ENCODE measurements around the gene SPEN. TPM values are rescaled to one million over a fixed set of nuclear protein-coding genes. Genes with fewer than 3 reads are reported as not detected.
"Not testable (repeated sequence)": the region's sequence is repeated elsewhere in the genome, so short reads cannot be mapped to it uniquely, and the experiment has no call there.

Gene SPEN
- polyA plus RNA-seq, 1 donor (not counting 4 experiments of a cell fraction or from before 2014, with no cell fraction given), result 8.9 TPM

DNA sequence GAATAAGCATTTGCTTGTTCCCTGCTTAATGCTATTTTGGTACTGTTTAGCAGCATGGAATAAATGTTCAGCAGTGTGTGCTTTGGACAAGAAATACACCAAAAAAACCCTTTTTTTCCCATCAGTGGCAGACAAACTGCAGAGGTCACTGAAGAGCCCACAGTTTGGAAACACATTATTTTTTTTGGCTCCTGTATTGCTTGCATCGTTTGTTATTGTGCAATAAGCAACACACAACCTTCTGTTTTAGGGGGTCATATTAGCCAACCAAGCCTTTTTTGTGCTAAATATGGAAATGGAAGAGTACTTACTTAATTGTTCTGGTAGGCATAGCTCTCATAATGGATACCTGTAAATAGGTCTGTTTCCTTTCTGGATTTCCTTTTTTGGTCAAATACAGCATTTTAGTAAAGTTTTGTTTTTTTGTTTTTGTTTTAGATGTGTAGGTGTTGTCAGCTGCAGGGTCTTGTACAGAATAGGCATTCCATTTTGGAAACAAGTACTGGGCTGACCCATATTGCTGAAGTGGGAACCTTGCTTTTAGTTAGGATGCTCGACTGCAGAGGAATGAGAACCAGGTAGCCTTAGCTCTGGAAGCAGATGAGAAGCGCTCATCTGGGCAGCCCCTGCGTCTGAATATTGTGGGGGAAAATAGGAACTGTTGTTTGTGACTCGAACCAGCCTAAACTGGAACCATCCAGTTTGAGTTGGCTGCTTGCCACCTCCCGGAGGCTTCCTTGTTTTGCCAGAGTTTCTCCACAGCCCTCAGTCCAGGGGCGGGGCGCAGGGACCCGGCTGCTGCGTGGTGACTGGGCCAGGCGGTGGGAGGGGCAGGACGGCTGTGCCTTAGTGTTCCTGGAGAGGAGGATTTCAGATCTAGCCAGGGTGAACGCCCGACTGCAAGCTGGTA is 38.4 kb downstream of the SPEN start:
- H3K4me3 ChIP-seq (ENCODE audit: control insufficient read depth in 2 of 3, extremely low read depth in 1 of 3, insufficient read depth in 2 of 3, low read depth in 1 of 3, low read length in 3 of 3), result peak overlapping the region; percentile 5 to 68 (median 61)
- FAIRE-seq, result peak; percentile 26
- H2AFZ ChIP-seq (ENCODE audit: control insufficient read depth, low read length), result peak overlapping the region; percentile 19
- peak overlapping the region; percentile 94 for H3K4me2 ChIP-seq (ENCODE audit: control insufficient read depth, extremely low read depth, insufficient read depth, low read depth, low read length)
- H3K9me1 ChIP-seq (ENCODE audit: control insufficient read depth, extremely low read depth, insufficient read depth, low read length), result no peaks in the 10 kb centered on the region
- no peaks in the 10 kb centered on the region for H3K9me3 ChIP-seq (ENCODE audit: control insufficient read depth, low read depth, low read length)
- dilution Hi-C loops (cut with MboI; ENCODE audit: extremely low pct_ligation_motif_present, low sequenced_read_pairs), result no loop called here
- H3K27me3 ChIP-seq (ENCODE audit: control insufficient read depth, extremely low read depth, insufficient read depth, low read length), result no peaks in the 10 kb centered on the region
- peak overlapping the region; percentile 94 for H3K27ac ChIP-seq (ENCODE audit: control insufficient read depth, insufficient read depth, low read length)
- peak; percentile 53 for DNase-seq (ENCODE audit: low read depth, low spot score)
- H3K4me1 ChIP-seq (ENCODE audit: control insufficient read depth, extremely low read depth, insufficient read depth, low read length), result peaks cover 35% of the 10 kb centered on the region
- peaks cover 99% of the 10 kb centered on the region for H3K79me2 ChIP-seq (ENCODE audit: control insufficient read depth, insufficient read depth, low read length)
- TF ChIP-seq, protein P1, sequence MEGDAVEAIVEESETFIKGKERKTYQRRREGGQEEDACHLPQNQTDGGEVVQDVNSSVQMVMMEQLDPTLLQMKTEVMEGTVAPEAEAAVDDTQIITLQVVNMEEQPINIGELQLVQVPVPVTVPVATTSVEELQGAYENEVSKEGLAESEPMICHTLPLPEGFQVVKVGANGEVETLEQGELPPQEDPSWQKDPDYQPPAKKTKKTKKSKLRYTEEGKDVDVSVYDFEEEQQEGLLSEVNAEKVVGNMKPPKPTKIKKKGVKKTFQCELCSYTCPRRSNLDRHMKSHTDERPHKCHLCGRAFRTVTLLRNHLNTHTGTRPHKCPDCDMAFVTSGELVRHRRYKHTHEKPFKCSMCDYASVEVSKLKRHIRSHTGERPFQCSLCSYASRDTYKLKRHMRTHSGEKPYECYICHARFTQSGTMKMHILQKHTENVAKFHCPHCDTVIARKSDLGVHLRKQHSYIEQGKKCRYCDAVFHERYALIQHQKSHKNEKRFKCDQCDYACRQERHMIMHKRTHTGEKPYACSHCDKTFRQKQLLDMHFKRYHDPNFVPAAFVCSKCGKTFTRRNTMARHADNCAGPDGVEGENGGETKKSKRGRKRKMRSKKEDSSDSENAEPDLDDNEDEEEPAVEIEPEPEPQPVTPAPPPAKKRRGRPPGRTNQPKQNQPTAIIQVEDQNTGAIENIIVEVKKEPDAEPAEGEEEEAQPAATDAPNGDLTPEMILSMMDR (optimal IDR thresholded peaks at IDR 0.05 in 1 of 3, IDR thresholded peaks at IDR 0.05 in 1 of 3, conservative IDR thresholded peaks at IDR 0.05 in 1 of 3; ENCODE audit: extremely low read depth in 1 of 3, insufficient read depth in 2 of 3, low read length in 3 of 3), result no peak
- no peak for TF ChIP-seq EZH2 (IDR thresholded peaks at IDR 0.05; ENCODE audit: low read length)
- peaks cover 13% of the 10 kb centered on the region for H4K20me1 ChIP-seq (ENCODE audit: control insufficient read depth, extremely low read depth, insufficient read depth, low read length)
- H3K36me3 ChIP-seq (ENCODE audit: control insufficient read depth in 2 of 2, extremely low read depth in 1 of 2, insufficient read depth in 2 of 2, low read length in 2 of 2), result no peaks in the 10 kb centered on the region
- peak overlapping the region; percentile 78 for H3K9ac ChIP-seq (ENCODE audit: control insufficient read depth, extremely low read depth, insufficient read depth, low read length)

DNA sequence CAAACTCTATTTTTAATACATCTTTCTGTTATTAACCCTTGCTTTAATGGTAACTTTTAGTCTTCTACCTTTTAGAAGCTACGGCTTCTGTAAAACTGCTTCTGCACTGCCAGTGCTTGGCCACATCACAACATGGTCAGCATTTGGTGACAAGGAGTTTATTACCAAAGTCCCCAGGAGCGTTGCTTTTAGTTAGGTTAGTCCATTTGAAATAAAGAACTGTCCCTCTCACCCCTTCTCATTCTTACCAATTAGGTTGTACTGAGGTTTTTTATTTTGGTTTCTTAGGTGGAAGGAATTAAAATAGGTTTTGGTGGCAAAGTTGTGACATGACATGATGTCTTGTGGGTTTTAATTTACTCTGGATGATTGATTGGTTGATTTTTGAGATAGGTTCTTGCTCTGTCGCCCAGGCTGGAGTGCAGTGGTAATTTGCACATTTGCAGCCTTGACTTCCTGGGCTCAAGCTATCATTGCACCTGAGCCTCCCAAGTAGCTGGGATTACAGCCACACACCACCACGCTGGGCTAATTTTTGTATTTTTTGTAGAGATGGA is 39.2 kb downstream of the SPEN start:
- DNase-seq (ENCODE audit: low read depth, low spot score), result no peak
- no peak for FAIRE-seq
- H3K27me3 ChIP-seq (ENCODE audit: control insufficient read depth, extremely low read depth, insufficient read depth, low read length), result no peaks in the 10 kb centered on the region
- peak overlapping the region; percentile 19 for H2AFZ ChIP-seq (ENCODE audit: control insufficient read depth, low read length)
- H3K9me3 ChIP-seq (ENCODE audit: control insufficient read depth, low read depth, low read length), result no peaks in the 10 kb centered on the region
- peak overlapping the region; percentile 78 for H3K9ac ChIP-seq (ENCODE audit: control insufficient read depth, extremely low read depth, insufficient read depth, low read length)
- no peaks in the 10 kb centered on the region for H3K9me1 ChIP-seq (ENCODE audit: control insufficient read depth, extremely low read depth, insufficient read depth, low read length)
- H3K4me2 ChIP-seq (ENCODE audit: control insufficient read depth, extremely low read depth, insufficient read depth, low read depth, low read length), result peak overlapping the region; percentile 94
- dilution Hi-C loops (cut with MboI; ENCODE audit: extremely low pct_ligation_motif_present, low sequenced_read_pairs), result no loop called here
- peaks cover 35% of the 10 kb centered on the region for H3K4me1 ChIP-seq (ENCODE audit: control insufficient read depth, extremely low read depth, insufficient read depth, low read length)
- TF ChIP-seq, protein P1 (optimal IDR thresholded peaks at IDR 0.05 in 1 of 3, IDR thresholded peaks at IDR 0.05 in 1 of 3, conservative IDR thresholded peaks at IDR 0.05 in 1 of 3; ENCODE audit: extremely low read depth in 1 of 3, insufficient read depth in 2 of 3, low read length in 3 of 3), result no peak
- TF ChIP-seq EZH2 (IDR thresholded peaks at IDR 0.05; ENCODE audit: low read length), result no peak
- peak overlapping the region; percentile 94 for H3K27ac ChIP-seq (ENCODE audit: control insufficient read depth, insufficient read depth, low read length)
- H3K36me3 ChIP-seq (ENCODE audit: control insufficient read depth in 2 of 2, extremely low read depth in 1 of 2, insufficient read depth in 2 of 2, low read length in 2 of 2), result no peaks in the 10 kb centered on the region
- peak overlapping the region in 2 of 3 experiments; percentile 61 to 68 for H3K4me3 ChIP-seq (ENCODE audit: control insufficient read depth in 2 of 3, extremely low read depth in 1 of 3, insufficient read depth in 2 of 3, low read depth in 1 of 3, low read length in 3 of 3)
- H3K79me2 ChIP-seq (ENCODE audit: control insufficient read depth, insufficient read depth, low read length), result peaks cover 99% of the 10 kb centered on the region
- peaks cover 13% of the 10 kb centered on the region for H4K20me1 ChIP-seq (ENCODE audit: control insufficient read depth, extremely low read depth, insufficient read depth, low read length)

DNA sequence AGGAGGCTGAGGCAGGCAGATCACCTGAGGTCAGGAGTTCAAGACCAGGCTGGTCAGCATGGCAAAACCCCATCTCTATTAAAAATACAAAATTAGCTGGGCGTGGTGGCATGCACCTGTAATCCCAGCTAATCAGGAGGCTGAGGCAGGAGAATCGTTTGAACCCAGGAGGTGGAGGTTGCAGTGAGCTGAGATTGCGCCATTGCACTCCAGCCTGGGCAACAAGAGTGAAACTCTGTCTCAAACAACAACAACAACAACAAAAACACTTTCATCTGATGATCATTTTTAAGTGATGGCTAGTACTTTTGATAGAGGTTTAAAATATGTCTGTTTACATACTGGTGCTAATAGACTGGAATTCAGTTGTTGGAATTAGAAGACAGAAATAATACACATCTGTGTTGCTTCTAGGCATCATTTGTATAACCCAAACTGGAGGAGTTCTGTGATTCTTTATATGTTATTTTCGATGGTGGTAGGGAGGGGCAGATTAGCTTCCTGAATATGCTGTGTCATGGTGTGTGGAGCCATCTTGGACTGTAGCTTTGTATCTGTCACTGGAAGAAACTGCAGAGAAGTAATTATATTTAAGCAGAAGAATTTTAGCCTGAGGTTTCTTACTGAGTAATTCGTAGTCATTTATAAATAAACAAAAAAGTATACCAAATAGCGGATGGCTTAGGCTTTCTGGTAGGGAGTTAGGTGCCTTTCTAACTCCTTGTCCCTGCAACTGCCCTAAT is 45.5 kb downstream of the SPEN start:
- H3K4me2 ChIP-seq (ENCODE audit: control insufficient read depth, extremely low read depth, insufficient read depth, low read depth, low read length); H3K27me3 ChIP-seq (ENCODE audit: control insufficient read depth, extremely low read depth, insufficient read depth, low read length); H2AFZ ChIP-seq (ENCODE audit: control insufficient read depth, low read length); dilution Hi-C loops (cut with MboI; ENCODE audit: extremely low pct_ligation_motif_present, low sequenced_read_pairs); FAIRE-seq; H4K20me1 ChIP-seq (ENCODE audit: control insufficient read depth, extremely low read depth, insufficient read depth, low read length); H3K9me1 ChIP-seq (ENCODE audit: control insufficient read depth, extremely low read depth, insufficient read depth, low read length); H3K36me3 ChIP-seq (ENCODE audit: control insufficient read depth in 2 of 2, extremely low read depth in 1 of 2, insufficient read depth in 2 of 2, low read length in 2 of 2); H3K9ac ChIP-seq (ENCODE audit: control insufficient read depth, extremely low read depth, insufficient read depth, low read length); DNase-seq (ENCODE audit: low read depth, low spot score); H3K4me3 ChIP-seq (ENCODE audit: control insufficient read depth in 2 of 3, extremely low read depth in 1 of 3, insufficient read depth in 2 of 3, low read depth in 1 of 3, low read length in 3 of 3); H3K9me3 ChIP-seq (ENCODE audit: control insufficient read depth, low read depth, low read length); H3K4me1 ChIP-seq (ENCODE audit: control insufficient read depth, extremely low read depth, insufficient read depth, low read length): not testable (repeated sequence)
- Histone ChIP-seq H3K79me2 (ENCODE audit: control insufficient read depth, insufficient read depth, low read length) (peaks cover 98% of the 10 kb centered on the region), H3K27ac (ENCODE audit: control insufficient read depth, insufficient read depth, low read length) (peak overlapping the region; percentile 44)

All from keratinocyte (primary cell).